ENCODE measurements around the gene CLDN6.
"Not testable (repeated sequence)": the region's sequence is repeated elsewhere in the genome, so short reads cannot be mapped to it uniquely, and the experiment has no call there.

Gene CLDN6

GRCh38 chr16:3017794-3018506, at the start of gene CLDN6:
Gene CLDN6 (minus strand): TSS chr16:3018183. CDS start chr16:3016021, 2,162 bp downstream.
- no peak for DNase-seq

- no peak for DNase-seq
Observed at GRCh38 chr16:3066440-3066748, 48.4 kb upstream of the CLDN6 start.

- no peak for DNase-seq
Observed at GRCh38 chr16:3065742-3066439, 47.9 kb upstream of the CLDN6 start.

- DNase-seq = peak; percentile 31
Observed at GRCh38 chr16:3065069-3065741, 47.2 kb upstream of the CLDN6 start, which contains the start of gene IL32. Gene IL32 (plus strand): TSS chr16:3065640. CDS start chr16:3065812, 172 bp downstream.

GRCh38 chr16:3063625-3064386, 45.8 kb upstream of the CLDN6 start:
- no peak for DNase-seq

- no peak for DNase-seq
Observed at GRCh38 chr16:3062553-3062952, 44.6 kb upstream of the CLDN6 start.

- no peak for DNase-seq
Observed at GRCh38 chr16:3060339-3061127, 42.5 kb upstream of the CLDN6 start.

GRCh38 chr16:3059723-3060242, 41.8 kb upstream of the CLDN6 start:
- no peak for DNase-seq

GRCh38 chr16:3059041-3059722, 41.2 kb upstream of the CLDN6 start:
- DNase-seq = peak; percentile 78

- DNase-seq = no peak
Observed at GRCh38 chr16:3058139-3059030, 40.4 kb upstream of the CLDN6 start.

GRCh38 chr16:3057181-3058138, 39.5 kb upstream of the CLDN6 start:
- DNase-seq = no peak

GRCh38 chr16:3056336-3057180, 38.6 kb upstream of the CLDN6 start:
- no peak for DNase-seq

GRCh38 chr16:3055734-3056115, 37.7 kb upstream of the CLDN6 start:
- DNase-seq = not testable (repeated sequence)

- no peak for DNase-seq
Observed at GRCh38 chr16:3054965-3055733, 37.2 kb upstream of the CLDN6 start.

GRCh38 chr16:3053330-3053710, 35.3 kb upstream of the CLDN6 start:
- DNase-seq = not testable (repeated sequence)

- DNase-seq = not testable (repeated sequence)
Observed at GRCh38 chr16:3052571-3053329, 34.8 kb upstream of the CLDN6 start.

- no peak for DNase-seq
Observed at GRCh38 chr16:3051494-3051893, 33.5 kb upstream of the CLDN6 start.

Measured in T1000 (cell line).